Measurements from ENCODE around the gene CWC15. TPM values are rescaled to one million over a fixed set of nuclear protein-coding genes. Genes with fewer than 3 reads are reported as not detected.

CWC15 gene
- total RNA-seq, 1 donor from 2014 or later, result 57.9 TPM

Other genes starting within 250 kb of the CWC15 start
- gene AMOTL1, start 205.2 kb downstream of the CWC15 start, total RNA-seq, result 57.2 TPM
- gene KDM4D, start 153 bp upstream of the CWC15 start, total RNA-seq, result 0.68 TPM
- not detected for gene KDM4E, start 51.7 kb upstream of the CWC15 start, total RNA-seq
- gene KDM4F, start 75.9 kb upstream of the CWC15 start, total RNA-seq, result not detected
- 42.9 TPM for gene SRSF8, start 93.4 kb upstream of the CWC15 start, total RNA-seq
- gene ENDOD1, start 116.3 kb upstream of the CWC15 start, total RNA-seq, result 30.4 TPM